GM23338 (cell line): ENCODE results near the gene RPIA. TPM values are rescaled to one million over a fixed set of nuclear protein-coding genes. Genes with fewer than 3 reads are reported as not detected.

Source experiments
- ATAC-seq: fragments of 200-7000 bp; cut with Tn5 transposase; 3 replicates; pipeline ENCODE4 v1.9.1; 2020
- DNase-seq: peaks from one replicate; pipeline ENCODE4 v3.0.0-alpha.2; 2015; ENCODE audit warnings: low spot score
- H2AFZ ChIP-seq: fragments of 200-600 bp; sonication (generic); 2 replicates; pipeline ENCODE4 v1.8.0; 2016; ENCODE audit warnings: antibody characterized with exemption, mild to moderate bottlenecking, moderate library complexity
- H3F3A ChIP-seq: fragments of 200-600 bp; sonication (generic); replicated peaks from 2 replicates; pipeline ENCODE4 v1.8.0; 2017; ENCODE audit warnings: antibody characterized with exemption, mixed run types, low read depth
- H3K27ac ChIP-seq: fragments of 200-600 bp; sonication (generic); 2 replicates; pipeline ENCODE4 v1.6.1; 2016; ENCODE audit warnings: low read depth
- H3K27me3 ChIP-seq: fragments of 200-600 bp; sonication (generic); 2 replicates; pipeline ENCODE4 v1.8.0; 2016; ENCODE audit warnings: mild to moderate bottlenecking, mixed run types, moderate library complexity; ENCODE audit not compliant: insufficient read depth
- H3K36me3 ChIP-seq: fragments of 200-600 bp; sonication (generic); 2 replicates; pipeline ENCODE4 v1.8.0; 2016; ENCODE audit warnings: mild to moderate bottlenecking; ENCODE audit not compliant: insufficient read depth
- H3K4me1 ChIP-seq: fragments of 200-600 bp; sonication (generic); 2 replicates; pipeline ENCODE4 v1.8.0; 2016; ENCODE audit warnings: mild to moderate bottlenecking, moderate library complexity; ENCODE audit not compliant: insufficient read depth
- H3K4me2 ChIP-seq: fragments of 200-600 bp; sonication (generic); 2 replicates; pipeline ENCODE4 v1.7.1; 2017; ENCODE audit warnings: mixed run types
- H3K4me3 ChIP-seq: fragments of 200-600 bp; sonication (generic); 2 replicates; pipeline ENCODE4 v1.6.1; 2016; ENCODE audit warnings: mixed run types
- H3K79me2 ChIP-seq: fragments of 200-600 bp; sonication (generic); replicated peaks from 2 replicates; pipeline ENCODE4 v1.8.0; 2017; ENCODE audit warnings: mild to moderate bottlenecking; ENCODE audit not compliant: insufficient read depth
- H3K9me2 ChIP-seq: fragments of 200-600 bp; sonication (generic); 2 replicates; pipeline ENCODE4 v1.8.0; 2017; ENCODE audit not compliant: insufficient read depth
- H4K20me1 ChIP-seq: fragments of 200-600 bp; sonication (generic); replicated peaks from 2 replicates; pipeline ENCODE4 v1.8.0; 2017; ENCODE audit warnings: mild to moderate bottlenecking; ENCODE audit not compliant: insufficient read depth
- H3K27ac Mint-ChIP-seq: 2 replicates; pipeline ENCODE4 v1.8.0; 2020; ENCODE audit warnings: inconsistent platforms, mild to moderate bottlenecking, moderate library complexity, mixed read lengths
- H3K27me3 Mint-ChIP-seq: 3 replicates; pipeline ENCODE4 v1.8.0; 2022; ENCODE audit warnings: low read depth, mild to moderate bottlenecking, moderate library complexity, mixed read lengths, inconsistent platforms; ENCODE audit not compliant: insufficient read depth, poor library complexity
- H3K36me3 Mint-ChIP-seq: 3 replicates; pipeline ENCODE4 v1.8.0; 2021; ENCODE audit warnings: low read depth, mild to moderate bottlenecking, inconsistent platforms, moderate library complexity, mixed read lengths
- H3K4me1 Mint-ChIP-seq: 3 replicates; pipeline ENCODE4 v1.8.0; 2020; ENCODE audit warnings: mild to moderate bottlenecking, inconsistent platforms, mixed read lengths
- H3K4me3 Mint-ChIP-seq: 3 replicates; pipeline ENCODE4 v1.8.0; 2021; ENCODE audit warnings: moderate library complexity, mild to moderate bottlenecking, inconsistent platforms, mixed read lengths
- H3K9me3 Mint-ChIP-seq: 3 replicates; pipeline ENCODE4 v1.8.0; 2020; ENCODE audit warnings: moderate library complexity, mild to moderate bottlenecking, inconsistent platforms, mixed read lengths
- CREB1 ChIP-seq: fragments of 250-450 bp; sonication (Bioruptor Pico); IDR thresholded peaks from 2 replicates; pipeline ENCODE4 v1.5.0; 2020; ENCODE audit warnings: low read depth, mild to moderate bottlenecking, moderate library complexity
- EZH2 ChIP-seq: fragments of 200-600 bp; sonication (generic); IDR thresholded peaks from one replicate; pipeline ENCODE4 v1.8.0; 2017; ENCODE audit warnings: antibody characterized with exemption, mild to moderate bottlenecking, low read depth; ENCODE audit not compliant: unreplicated experiment
- EZH2phosphoT487 ChIP-seq: fragments of 200-600 bp; sonication (generic); IDR thresholded peaks from one replicate; pipeline ENCODE4 v1.8.1; 2018; ENCODE audit warnings: antibody characterized with exemption; ENCODE audit not compliant: unreplicated experiment
- NANOG ChIP-seq: IDR thresholded peaks from 2 replicates; pipeline ENCODE4 v1.6.1; 2016; ENCODE audit warnings: antibody characterized with exemption, borderline replicate concordance
- POLR2AphosphoS5 ChIP-seq: IDR thresholded peaks from 2 replicates; pipeline ENCODE4 v1.6.1; 2016; ENCODE audit warnings: antibody characterized with exemption, low read depth
- STAT1 ChIP-seq: IDR thresholded peaks from one replicate; pipeline ENCODE4 v1.6.1; 2016; ENCODE audit warnings: antibody characterized with exemption; ENCODE audit not compliant: unreplicated experiment
- ZNF114 ChIP-seq: fragments of 250-450 bp; sonication (Bioruptor Pico); IDR thresholded peaks from 2 replicates; pipeline ENCODE4 v1.5.0; 2020; ENCODE audit warnings: mild to moderate bottlenecking, moderate library complexity
- polyA plus RNA-seq: library from polyadenylated mRNA; unstranded; fragments of >200 nt; fragmentation: Nextera tagmentation; extraction: Ambion mirVana; gene quantifications from 2 replicates; pipeline ENCODE4 v1.2.1, GENCODE V29; 2016
- total RNA-seq: library from RNA; depleted of rRNA; stranded (reverse); fragments of >200 nt; shearing (Covaris generic); gene quantifications from 2 replicates; pipeline ENCODE4 v1.2.3, GENCODE V29; 2014
- TF ChIP-seq, protein P1 (sequence below): fragments of 250-450 bp; sonication (Bioruptor Pico); IDR thresholded peaks from 2 replicates; pipeline ENCODE4 v1.5.0; 2020; ENCODE audit warnings: mild to moderate bottlenecking, moderate library complexity
- TF ChIP-seq, protein P2 (sequence below), 2 experiments: fragments of 200-600 bp in 1 of 2; sonication (generic) in 1 of 2; conservative IDR thresholded peaks; 2 replicates each; pipeline versions ENCODE4 v1.5.1 to v1.6.1; 2016 to 2017; ENCODE audit warnings: antibody characterized with exemption in 2 of 2, low read depth in 2 of 2, mild to moderate bottlenecking in 2 of 2, moderate library complexity in 1 of 2

Gene RPIA
- total and polyA plus RNA-seq, 2 experiments from 2014 or later = 18.8 to 22.5 TPM

DNA sequence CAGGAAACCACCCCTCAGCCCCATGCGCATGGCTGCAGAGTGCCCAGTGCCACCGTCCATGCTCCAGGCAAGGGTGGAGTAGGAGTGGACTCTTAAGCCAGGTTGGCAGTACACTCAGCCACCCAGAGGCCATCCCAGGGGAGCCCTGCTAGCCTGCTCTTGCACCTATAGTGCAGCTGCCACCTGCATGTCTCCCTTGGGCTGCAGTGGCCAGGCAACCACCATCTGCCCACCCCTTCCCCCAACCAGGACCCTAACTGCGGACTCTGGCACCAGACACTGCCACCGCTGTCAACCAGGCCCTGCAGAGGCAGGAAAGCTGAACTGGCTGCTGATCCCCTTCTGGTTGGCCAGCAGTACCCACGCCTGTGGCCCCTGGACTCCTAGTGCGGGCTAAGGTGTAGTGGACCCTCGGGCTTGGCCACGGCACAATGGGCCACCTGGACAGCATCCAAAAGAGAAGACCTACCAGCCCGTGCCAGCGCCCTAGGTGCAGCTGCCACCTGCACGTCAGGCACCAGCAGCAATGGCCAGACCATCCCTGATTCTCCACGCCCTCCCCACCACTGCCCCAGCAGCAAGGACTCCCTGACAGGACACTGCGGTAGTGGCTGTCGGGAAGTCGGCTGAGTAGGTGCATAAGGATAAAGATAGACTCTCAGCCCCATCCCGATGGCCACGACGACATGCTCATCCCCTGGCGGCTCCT lies 72.8 kb downstream of the RPIA start:
- H3K27me3 Mint-ChIP-seq = peaks cover 29% of the 10 kb centered on the region
- ATAC-seq = no peak

DNA sequence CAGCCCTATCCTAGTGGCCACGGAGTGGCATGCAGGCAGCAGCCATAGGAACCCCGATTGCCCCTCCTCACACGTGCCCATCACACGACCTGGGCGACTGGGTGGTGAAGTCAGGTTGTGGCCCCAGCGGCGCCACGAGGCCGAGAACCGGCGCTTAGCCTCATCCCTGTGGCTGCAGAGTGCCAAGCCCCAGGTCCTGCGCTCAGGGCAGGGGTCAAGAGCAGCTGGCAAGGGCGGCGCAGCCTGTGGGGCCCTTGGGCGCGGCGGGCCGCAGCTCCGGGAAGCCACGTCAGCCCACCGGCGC lies 73.3 kb downstream of the RPIA start:
- Mint-ChIP-seq H3K4me3 (peak overlapping the region; percentile 55; the same call in 2 of the 3 replicates), H3K36me3 (peaks cover 3% of the 10 kb centered on the region; the same call in 1 of the 3 replicates), H3K4me1 (peaks cover 5% of the 10 kb centered on the region; the same call in 2 of the 3 replicates), H3K27ac (no peak overlapping the region), H3K27me3 (peaks cover 29% of the 10 kb centered on the region), H3K9me3 (peaks cover 27% of the 10 kb centered on the region)
- Histone ChIP-seq H3K4me2 (peak overlapping the region; percentile 91), H3K4me3 (peak overlapping the region; percentile 58), H3K27me3 (peaks cover 49% of the 10 kb centered on the region), H3K79me2 (no peaks in the 10 kb centered on the region), H4K20me1 (no peaks in the 10 kb centered on the region), H3F3A (no peaks in the 10 kb centered on the region), H3K4me1 (no peaks in the 10 kb centered on the region), H3K27ac (no peak overlapping the region), H3K36me3 (no peaks in the 10 kb centered on the region), H2AFZ (no peak overlapping the region), H3K9me2 (no peaks in the 10 kb centered on the region)
- peak; percentile 66 for ATAC-seq
- DNase-seq = peak; percentile 58
- no peak for TF ChIP-seq ZNF114 (CRISPR knock-in tag)
- TF ChIP-seq STAT1 = no peak
- TF ChIP-seq POLR2AphosphoS5 = no peak
- TF ChIP-seq CREB1 = no peak
- TF ChIP-seq, protein P1, sequence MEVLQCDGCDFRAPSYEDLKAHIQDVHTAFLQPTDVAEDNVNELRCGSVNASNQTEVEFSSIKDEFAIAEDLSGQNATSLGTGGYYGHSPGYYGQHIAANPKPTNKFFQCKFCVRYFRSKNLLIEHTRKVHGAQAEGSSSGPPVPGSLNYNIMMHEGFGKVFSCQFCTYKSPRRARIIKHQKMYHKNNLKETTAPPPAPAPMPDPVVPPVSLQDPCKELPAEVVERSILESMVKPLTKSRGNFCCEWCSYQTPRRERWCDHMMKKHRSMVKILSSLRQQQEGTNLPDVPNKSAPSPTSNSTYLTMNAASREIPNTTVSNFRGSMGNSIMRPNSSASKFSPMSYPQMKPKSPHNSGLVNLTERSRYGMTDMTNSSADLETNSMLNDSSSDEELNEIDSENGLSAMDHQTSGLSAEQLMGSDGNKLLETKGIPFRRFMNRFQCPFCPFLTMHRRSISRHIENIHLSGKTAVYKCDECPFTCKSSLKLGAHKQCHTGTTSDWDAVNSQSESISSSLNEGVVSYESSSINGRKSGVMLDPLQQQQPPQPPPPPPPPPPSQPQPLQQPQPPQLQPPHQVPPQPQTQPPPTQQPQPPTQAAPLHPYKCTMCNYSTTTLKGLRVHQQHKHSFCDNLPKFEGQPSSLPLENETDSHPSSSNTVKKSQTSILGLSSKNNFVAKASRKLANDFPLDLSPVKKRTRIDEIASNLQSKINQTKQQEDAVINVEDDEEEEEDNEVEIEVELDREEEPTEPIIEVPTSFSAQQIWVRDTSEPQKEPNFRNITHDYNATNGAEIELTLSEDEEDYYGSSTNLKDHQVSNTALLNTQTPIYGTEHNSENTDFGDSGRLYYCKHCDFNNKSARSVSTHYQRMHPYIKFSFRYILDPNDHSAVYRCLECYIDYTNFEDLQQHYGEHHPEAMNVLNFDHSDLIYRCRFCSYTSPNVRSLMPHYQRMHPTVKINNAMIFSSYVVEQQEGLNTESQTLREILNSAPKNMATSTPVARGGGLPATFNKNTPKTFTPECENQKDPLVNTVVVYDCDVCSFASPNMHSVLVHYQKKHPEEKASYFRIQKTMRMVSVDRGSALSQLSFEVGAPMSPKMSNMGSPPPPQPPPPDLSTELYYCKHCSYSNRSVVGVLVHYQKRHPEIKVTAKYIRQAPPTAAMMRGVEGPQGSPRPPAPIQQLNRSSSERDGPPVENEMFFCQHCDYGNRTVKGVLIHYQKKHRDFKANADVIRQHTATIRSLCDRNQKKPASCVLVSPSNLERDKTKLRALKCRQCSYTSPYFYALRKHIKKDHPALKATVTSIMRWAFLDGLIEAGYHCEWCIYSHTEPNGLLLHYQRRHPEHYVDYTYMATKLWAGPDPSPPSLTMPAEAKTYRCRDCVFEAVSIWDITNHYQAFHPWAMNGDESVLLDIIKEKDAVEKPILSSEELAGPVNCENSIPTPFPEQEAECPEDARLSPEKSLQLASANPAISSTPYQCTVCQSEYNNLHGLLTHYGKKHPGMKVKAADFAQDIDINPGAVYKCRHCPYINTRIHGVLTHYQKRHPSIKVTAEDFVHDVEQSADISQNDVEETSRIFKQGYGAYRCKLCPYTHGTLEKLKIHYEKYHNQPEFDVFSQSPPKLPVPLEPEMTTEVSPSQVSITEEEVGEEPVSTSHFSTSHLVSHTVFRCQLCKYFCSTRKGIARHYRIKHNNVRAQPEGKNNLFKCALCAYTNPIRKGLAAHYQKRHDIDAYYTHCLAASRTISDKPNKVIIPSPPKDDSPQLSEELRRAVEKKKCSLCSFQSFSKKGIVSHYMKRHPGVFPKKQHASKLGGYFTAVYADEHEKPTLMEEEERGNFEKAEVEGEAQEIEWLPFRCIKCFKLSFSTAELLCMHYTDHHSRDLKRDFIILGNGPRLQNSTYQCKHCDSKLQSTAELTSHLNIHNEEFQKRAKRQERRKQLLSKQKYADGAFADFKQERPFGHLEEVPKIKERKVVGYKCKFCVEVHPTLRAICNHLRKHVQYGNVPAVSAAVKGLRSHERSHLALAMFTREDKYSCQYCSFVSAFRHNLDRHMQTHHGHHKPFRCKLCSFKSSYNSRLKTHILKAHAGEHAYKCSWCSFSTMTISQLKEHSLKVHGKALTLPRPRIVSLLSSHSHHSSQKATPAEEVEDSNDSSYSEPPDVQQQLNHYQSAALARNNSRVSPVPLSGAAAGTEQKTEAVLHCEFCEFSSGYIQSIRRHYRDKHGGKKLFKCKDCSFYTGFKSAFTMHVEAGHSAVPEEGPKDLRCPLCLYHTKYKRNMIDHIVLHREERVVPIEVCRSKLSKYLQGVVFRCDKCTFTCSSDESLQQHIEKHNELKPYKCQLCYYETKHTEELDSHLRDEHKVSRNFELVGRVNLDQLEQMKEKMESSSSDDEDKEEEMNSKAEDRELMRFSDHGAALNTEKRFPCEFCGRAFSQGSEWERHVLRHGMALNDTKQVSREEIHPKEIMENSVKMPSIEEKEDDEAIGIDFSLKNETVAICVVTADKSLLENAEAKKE (CRISPR knock-in tag) = no peak
- TF ChIP-seq, protein P2, sequence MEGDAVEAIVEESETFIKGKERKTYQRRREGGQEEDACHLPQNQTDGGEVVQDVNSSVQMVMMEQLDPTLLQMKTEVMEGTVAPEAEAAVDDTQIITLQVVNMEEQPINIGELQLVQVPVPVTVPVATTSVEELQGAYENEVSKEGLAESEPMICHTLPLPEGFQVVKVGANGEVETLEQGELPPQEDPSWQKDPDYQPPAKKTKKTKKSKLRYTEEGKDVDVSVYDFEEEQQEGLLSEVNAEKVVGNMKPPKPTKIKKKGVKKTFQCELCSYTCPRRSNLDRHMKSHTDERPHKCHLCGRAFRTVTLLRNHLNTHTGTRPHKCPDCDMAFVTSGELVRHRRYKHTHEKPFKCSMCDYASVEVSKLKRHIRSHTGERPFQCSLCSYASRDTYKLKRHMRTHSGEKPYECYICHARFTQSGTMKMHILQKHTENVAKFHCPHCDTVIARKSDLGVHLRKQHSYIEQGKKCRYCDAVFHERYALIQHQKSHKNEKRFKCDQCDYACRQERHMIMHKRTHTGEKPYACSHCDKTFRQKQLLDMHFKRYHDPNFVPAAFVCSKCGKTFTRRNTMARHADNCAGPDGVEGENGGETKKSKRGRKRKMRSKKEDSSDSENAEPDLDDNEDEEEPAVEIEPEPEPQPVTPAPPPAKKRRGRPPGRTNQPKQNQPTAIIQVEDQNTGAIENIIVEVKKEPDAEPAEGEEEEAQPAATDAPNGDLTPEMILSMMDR (conservative IDR thresholded peaks at IDR 0.05; ENCODE audit: low read depth in 2 of 2) = no peak; a peak in 1 of 4 replicates
- TF ChIP-seq EZH2 = no peak
- TF ChIP-seq NANOG = no peak

More for the DNA sequence above, 72.8 kb downstream of the RPIA start:
- Histone ChIP-seq H3K4me1 (no peaks in the 10 kb centered on the region), H2AFZ (no peak overlapping the region), H4K20me1 (no peaks in the 10 kb centered on the region), H3K4me3 (peak overlapping the region; percentile 58; the same call in 1 of the 2 replicates), H3K9me2 (no peaks in the 10 kb centered on the region), H3K4me2 (peak overlapping the region; percentile 91), H3K27me3 (peaks cover 49% of the 10 kb centered on the region), H3K27ac (no peak overlapping the region), H3K79me2 (no peaks in the 10 kb centered on the region), H3K36me3 (no peaks in the 10 kb centered on the region), H3F3A (no peaks in the 10 kb centered on the region)
- H3K4me3 Mint-ChIP-seq = peak overlapping the region; percentile 55; the same call in 2 of the 3 replicates
- TF ChIP-seq, protein P2 (conservative IDR thresholded peaks at IDR 0.05; ENCODE audit: low read depth in 2 of 2) = 0 out of 4 replicates have a peak, but pooled peaks of 1 of the 2 experiments have one; percentile 13
- TF ChIP-seq EZH2phosphoT487 (no peak), CREB1 (no peak)
- H3K27ac Mint-ChIP-seq = no peak overlapping the region
- H3K9me3 Mint-ChIP-seq = peaks cover 31% of the 10 kb centered on the region
- DNase-seq = no peak
- peaks cover 5% of the 10 kb centered on the region; the same call in 2 of the 3 replicates for H3K4me1 Mint-ChIP-seq
- H3K36me3 Mint-ChIP-seq = peaks cover 5% of the 10 kb centered on the region
